HCT116 (cell line): ENCODE measurements around the gene DAO. TPM values are rescaled to one million over a fixed set of nuclear protein-coding genes. Genes with fewer than 3 reads are reported as not detected.

ENCODE experiments used
- ATAC-seq: fragments of 200-7000 bp; cut with Tn5 transposase; 2 replicates; pipeline ENCODE4 v1.9.1; 2020; ENCODE audit warnings: mild to moderate bottlenecking, moderate library complexity
- BruUV-seq: library from RNA; stranded (reverse); fragments of 400-500 nt; replicated peaks from 2 replicates; lab custom pipeline; 2021; lab: Mats Ljungman, UMichigan
- CTCF ChIA-PET: fragments of 300-600 bp; sonication (Branson Sonifier 250); formaldehyde crosslinking; loops from one replicate; lab custom pipeline; 2021; ENCODE audit warnings: antibody characterized with exemption; lab: Charles Lee
- POLR2A ChIA-PET: fragments of 300-600, 350-600 bp; sonication (Branson Sonifier 250); formaldehyde crosslinking; loops from one replicate; lab custom pipeline; 2021; ENCODE audit warnings: antibody characterized with exemption; lab: Charles Lee
- RAD21 ChIA-PET, 2 experiments: fragments of 300-600 bp; sonication (Branson Sonifier 250); formaldehyde crosslinking; loops; one replicate each; lab custom pipeline; 2023; ENCODE audit warnings: low total read pairs in 2 of 2; ENCODE audit not compliant: uncharacterized antibody in 2 of 2, unreplicated experiment in 2 of 2, low non-redundant PET in 1 of 2; lab: Charles Lee
- DNase-seq: peaks from one replicate; pipeline ENCODE4 v3.0.0-alpha.2; 2010; ENCODE audit warnings: low read depth, low spot score
- H2AFZ ChIP-seq: fragments of 200-600 bp; shearing (Covaris generic), sonication (generic); 2 replicates; pipeline ENCODE4 v1.6.1; 2017; ENCODE audit warnings: low read depth, mixed run types, mixed read lengths, antibody characterized with exemption, low read length; ENCODE audit not compliant: poor library complexity, severe bottlenecking
- H3K27ac ChIP-seq: 2 replicates; pipeline ENCODE4 v1.5.1; 2012; ENCODE audit warnings: low read depth, low read length
- H3K27me3 ChIP-seq: fragments of 200-600 bp; sonication (generic); 2 replicates; pipeline ENCODE4 v1.6.1; 2016; ENCODE audit warnings: mixed run types, low read length, mixed read lengths; ENCODE audit not compliant: insufficient read depth
- H3K36me3 ChIP-seq, 2 experiments: fragments of 200-500 bp in 1 of 2; fragments of 200-600 bp in 1 of 2; sonication (Bioruptor generic) in 1 of 2; sonication (generic) in 1 of 2; 2 replicates each; pipeline versions ENCODE4 v1.5.1 to v1.6.1; 2014 to 2016; ENCODE audit warnings: low read length in 2 of 2, inconsistent platforms in 1 of 2, mixed read lengths in 1 of 2, mixed run types in 1 of 2; ENCODE audit not compliant: insufficient read depth in 2 of 2, control insufficient read depth in 1 of 2
- H3K4me1 ChIP-seq, 2 experiments: fragments of 200-600 bp in 1 of 2; sonication (generic) in 1 of 2; 2 replicates each; pipeline versions ENCODE4 v1.5.1 to v1.6.1; 2012 to 2017; ENCODE audit warnings: low read length in 2 of 2, inconsistent platforms in 1 of 2, mild to moderate bottlenecking in 1 of 2, mixed read lengths in 1 of 2, mixed run types in 1 of 2, moderate library complexity in 1 of 2; ENCODE audit not compliant: insufficient read depth in 2 of 2, control insufficient read depth in 1 of 2
- H3K4me2 ChIP-seq: fragments of 200-600 bp; sonication (generic); 2 replicates; pipeline ENCODE4 v1.6.1; 2017; ENCODE audit warnings: mixed run types, low read length, mixed read lengths
- H3K4me3 ChIP-seq, 2 experiments: fragments of 200-600 bp in 1 of 2; sonication (generic) in 1 of 2; replicated peaks in 1 of 2; 2 replicates each; pipeline ENCODE4 v1.5.1; 2011 to 2016; ENCODE audit warnings: low read length in 2 of 2, control low read depth in 1 of 2, low read depth in 1 of 2, mild to moderate bottlenecking in 1 of 2, mixed read lengths in 1 of 2, mixed run types in 1 of 2
- H3K79me2 ChIP-seq: fragments of 200-600 bp; sonication (generic); 2 replicates; pipeline ENCODE4 v1.6.1; 2017; ENCODE audit warnings: mild to moderate bottlenecking, mixed run types, low read length, moderate library complexity, mixed read lengths; ENCODE audit not compliant: insufficient read depth
- H3K9ac ChIP-seq: fragments of 200-600 bp; sonication (generic); 2 replicates; pipeline ENCODE4 v1.6.1; 2016; ENCODE audit warnings: low read length, mixed read lengths
- H3K9me2 ChIP-seq: fragments of 200-600 bp; sonication (generic), shearing (Covaris generic); 2 replicates; pipeline ENCODE4 v1.6.1; 2017; ENCODE audit warnings: mixed run types, mild to moderate bottlenecking, moderate library complexity; ENCODE audit not compliant: insufficient read depth
- H3K9me3 ChIP-seq, 2 experiments: fragments of 200-500 bp in 1 of 2; fragments of 200-600 bp in 1 of 2; sonication (Bioruptor generic) in 1 of 2; sonication (generic) in 1 of 2; 2 replicates each; pipeline ENCODE4 v1.6.1; 2014 to 2017; ENCODE audit warnings: low read length in 2 of 2, mixed read lengths in 2 of 2, inconsistent platforms in 1 of 2, low read depth in 1 of 2, mild to moderate bottlenecking in 1 of 2, mixed run types in 1 of 2, moderate library complexity in 1 of 2; ENCODE audit not compliant: control insufficient read depth in 1 of 2, insufficient read depth in 1 of 2
- H4K20me1 ChIP-seq: fragments of 200-600 bp; sonication (generic), shearing (Covaris generic); 2 replicates; pipeline ENCODE4 v1.6.1; 2017; ENCODE audit warnings: mixed run types, mild to moderate bottlenecking, moderate library complexity; ENCODE audit not compliant: insufficient read depth
- ELF1 ChIP-seq: IDR thresholded peaks from 2 replicates; pipeline ENCODE4 v1.6.1; 2012; ENCODE audit warnings: low read depth, borderline replicate concordance
- POLR2A ChIP-seq: IDR thresholded peaks from 2 replicates; pipeline ENCODE4 v1.7.0; 2011; ENCODE audit warnings: borderline replicate concordance; ENCODE audit not compliant: insufficient read depth, insufficient read length; ENCODE audit errors: extremely low read depth
- POLR2AphosphoS5 ChIP-seq: IDR thresholded peaks from 2 replicates; pipeline ENCODE4 v1.6.1; 2011; ENCODE audit warnings: mild to moderate bottlenecking, low read depth, low read length, moderate library complexity
- RAD21 ChIP-seq: IDR thresholded peaks from 2 replicates; pipeline ENCODE4 v1.6.1; 2012; ENCODE audit warnings: low read depth, mild to moderate bottlenecking
- TCF7L2 ChIP-seq: IDR thresholded peaks from 2 replicates; pipeline ENCODE4 v1.7.0; 2011; ENCODE audit warnings: borderline replicate concordance, inconsistent platforms; ENCODE audit not compliant: insufficient read depth, insufficient read length; ENCODE audit errors: extremely low read depth
- ZFX ChIP-seq: fragments of 450-650 bp; IDR thresholded peaks from 2 replicates; pipeline ENCODE4 v1.6.1; 2017
- ZNF274 ChIP-seq: fragments of 200-500 bp; sonication (Bioruptor generic); IDR thresholded peaks from 2 replicates; pipeline ENCODE4 v1.6.1; 2014; ENCODE audit warnings: mild to moderate bottlenecking, low read depth, low read length, inconsistent platforms
- intact Hi-C: fragments of 100-400 bp; cut with micrococcal nuclease; formaldehyde crosslinking; loops from 2 replicates; pipeline ENCODE4 v1.10.0; 2022
- total RNA-seq: library from RNA; stranded (reverse); gene quantifications from one replicate; pipeline ENCODE4 v1.2.1, GENCODE V29; 2021; ENCODE audit not compliant: unreplicated experiment
- TF ChIP-seq, protein P1 (sequence below): IDR thresholded peaks from 2 replicates; pipeline ENCODE4 v1.6.1; 2012
- TF ChIP-seq, protein P2 (sequence below): IDR thresholded peaks from 2 replicates; pipeline ENCODE4 v1.6.1; 2012
- TF ChIP-seq, protein P3 (sequence below): IDR thresholded peaks from 2 replicates; pipeline ENCODE4 v1.6.1; 2012; ENCODE audit warnings: low read depth
- TF ChIP-seq, protein P4 (sequence below): IDR thresholded peaks from 2 replicates; pipeline ENCODE4 v1.6.1; 2011; ENCODE audit warnings: mild to moderate bottlenecking, low read length, moderate library complexity; ENCODE audit not compliant: insufficient replicate concordance; ENCODE audit errors: extremely low read depth

DAO gene
- total RNA-seq, 1 experiment from 2014 or later: not detected

DNA sequence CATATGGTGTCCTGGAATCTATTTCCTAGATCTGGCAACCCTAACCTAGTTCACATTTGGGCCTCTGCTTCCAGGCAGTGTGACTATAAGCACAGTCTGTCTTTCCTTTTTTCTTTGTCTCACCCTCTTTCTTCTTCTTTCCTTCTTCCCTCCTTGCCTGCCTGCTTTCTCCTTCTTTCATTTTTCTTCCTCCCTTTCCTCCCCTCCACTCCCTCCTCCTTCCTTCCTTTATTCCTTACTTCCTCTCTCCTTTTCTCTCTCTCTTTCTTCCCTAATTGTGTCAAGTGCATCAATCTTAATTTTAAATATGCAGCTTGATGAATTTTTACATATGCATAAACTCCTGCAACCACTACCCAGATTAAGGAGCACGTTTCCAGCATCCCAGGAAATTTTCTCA is 4.6 kb upstream of the DAO start (continued):
- TF ChIP-seq, protein P1, sequence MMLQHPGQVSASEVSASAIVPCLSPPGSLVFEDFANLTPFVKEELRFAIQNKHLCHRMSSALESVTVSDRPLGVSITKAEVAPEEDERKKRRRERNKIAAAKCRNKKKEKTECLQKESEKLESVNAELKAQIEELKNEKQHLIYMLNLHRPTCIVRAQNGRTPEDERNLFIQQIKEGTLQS: no peak

DNA sequence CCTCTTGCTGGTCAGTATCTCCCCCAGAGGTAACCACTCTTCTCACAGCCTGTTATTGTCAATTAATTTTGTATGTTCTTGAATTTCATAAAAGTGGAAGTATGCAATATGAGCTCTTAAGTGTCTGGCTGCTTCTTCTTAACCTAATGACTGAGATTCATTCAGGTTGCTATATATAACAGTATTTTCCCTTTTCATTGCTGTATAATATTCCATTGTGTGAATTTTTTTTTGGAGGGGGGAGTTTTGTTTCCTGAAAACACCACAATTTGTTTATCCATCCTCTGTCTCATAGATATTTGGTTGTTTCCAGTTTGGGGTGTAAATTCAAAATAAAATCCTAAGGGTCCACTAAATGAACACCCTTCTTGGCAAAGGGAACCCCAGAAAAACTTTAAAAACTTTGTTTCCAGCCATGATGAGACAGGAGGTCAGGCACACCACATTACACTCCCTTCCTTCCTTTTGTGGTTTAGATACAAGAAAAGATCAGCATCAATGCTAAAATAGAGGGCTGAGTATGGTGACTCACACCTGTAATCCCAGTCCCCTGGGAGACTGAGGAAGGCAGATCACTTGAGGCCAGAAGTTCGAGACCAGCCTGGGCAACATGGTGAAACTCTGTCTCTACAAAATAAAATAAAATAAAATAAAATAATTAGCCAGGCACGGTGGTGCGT is 4.1 kb upstream of the DAO start:
- Histone ChIP-seq H3K27me3 (no peaks in the 10 kb centered on the region), H3K9me3 (no peaks in the 10 kb centered on the region), H4K20me1 (no peaks in the 10 kb centered on the region), H3K4me3 (no peak overlapping the region), H2AFZ (no peak overlapping the region), H3K79me2 (no peaks in the 10 kb centered on the region), H3K4me1 (no peaks in the 10 kb centered on the region), H3K9ac (no peak overlapping the region), H3K27ac (no peak overlapping the region), H3K36me3 (no peaks in the 10 kb centered on the region), H3K4me2 (no peak overlapping the region), H3K9me2 (no peaks in the 10 kb centered on the region)
- ChIA-PET CTCF (no interaction called here), POLR2A (no interaction called here), RAD21 (no interaction called here)
- TF ChIP-seq RAD21: no peak
- TF ChIP-seq POLR2AphosphoS5: no peak
- TF ChIP-seq, protein P2, sequence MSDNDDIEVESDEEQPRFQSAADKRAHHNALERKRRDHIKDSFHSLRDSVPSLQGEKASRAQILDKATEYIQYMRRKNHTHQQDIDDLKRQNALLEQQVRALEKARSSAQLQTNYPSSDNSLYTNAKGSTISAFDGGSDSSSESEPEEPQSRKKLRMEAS: no peak
- TF ChIP-seq ELF1: no peak
- TF ChIP-seq POLR2A: no peak
- TF ChIP-seq, protein P3, sequence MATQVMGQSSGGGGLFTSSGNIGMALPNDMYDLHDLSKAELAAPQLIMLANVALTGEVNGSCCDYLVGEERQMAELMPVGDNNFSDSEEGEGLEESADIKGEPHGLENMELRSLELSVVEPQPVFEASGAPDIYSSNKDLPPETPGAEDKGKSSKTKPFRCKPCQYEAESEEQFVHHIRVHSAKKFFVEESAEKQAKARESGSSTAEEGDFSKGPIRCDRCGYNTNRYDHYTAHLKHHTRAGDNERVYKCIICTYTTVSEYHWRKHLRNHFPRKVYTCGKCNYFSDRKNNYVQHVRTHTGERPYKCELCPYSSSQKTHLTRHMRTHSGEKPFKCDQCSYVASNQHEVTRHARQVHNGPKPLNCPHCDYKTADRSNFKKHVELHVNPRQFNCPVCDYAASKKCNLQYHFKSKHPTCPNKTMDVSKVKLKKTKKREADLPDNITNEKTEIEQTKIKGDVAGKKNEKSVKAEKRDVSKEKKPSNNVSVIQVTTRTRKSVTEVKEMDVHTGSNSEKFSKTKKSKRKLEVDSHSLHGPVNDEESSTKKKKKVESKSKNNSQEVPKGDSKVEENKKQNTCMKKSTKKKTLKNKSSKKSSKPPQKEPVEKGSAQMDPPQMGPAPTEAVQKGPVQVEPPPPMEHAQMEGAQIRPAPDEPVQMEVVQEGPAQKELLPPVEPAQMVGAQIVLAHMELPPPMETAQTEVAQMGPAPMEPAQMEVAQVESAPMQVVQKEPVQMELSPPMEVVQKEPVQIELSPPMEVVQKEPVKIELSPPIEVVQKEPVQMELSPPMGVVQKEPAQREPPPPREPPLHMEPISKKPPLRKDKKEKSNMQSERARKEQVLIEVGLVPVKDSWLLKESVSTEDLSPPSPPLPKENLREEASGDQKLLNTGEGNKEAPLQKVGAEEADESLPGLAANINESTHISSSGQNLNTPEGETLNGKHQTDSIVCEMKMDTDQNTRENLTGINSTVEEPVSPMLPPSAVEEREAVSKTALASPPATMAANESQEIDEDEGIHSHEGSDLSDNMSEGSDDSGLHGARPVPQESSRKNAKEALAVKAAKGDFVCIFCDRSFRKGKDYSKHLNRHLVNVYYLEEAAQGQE: no peak
- TF ChIP-seq, protein P4, sequence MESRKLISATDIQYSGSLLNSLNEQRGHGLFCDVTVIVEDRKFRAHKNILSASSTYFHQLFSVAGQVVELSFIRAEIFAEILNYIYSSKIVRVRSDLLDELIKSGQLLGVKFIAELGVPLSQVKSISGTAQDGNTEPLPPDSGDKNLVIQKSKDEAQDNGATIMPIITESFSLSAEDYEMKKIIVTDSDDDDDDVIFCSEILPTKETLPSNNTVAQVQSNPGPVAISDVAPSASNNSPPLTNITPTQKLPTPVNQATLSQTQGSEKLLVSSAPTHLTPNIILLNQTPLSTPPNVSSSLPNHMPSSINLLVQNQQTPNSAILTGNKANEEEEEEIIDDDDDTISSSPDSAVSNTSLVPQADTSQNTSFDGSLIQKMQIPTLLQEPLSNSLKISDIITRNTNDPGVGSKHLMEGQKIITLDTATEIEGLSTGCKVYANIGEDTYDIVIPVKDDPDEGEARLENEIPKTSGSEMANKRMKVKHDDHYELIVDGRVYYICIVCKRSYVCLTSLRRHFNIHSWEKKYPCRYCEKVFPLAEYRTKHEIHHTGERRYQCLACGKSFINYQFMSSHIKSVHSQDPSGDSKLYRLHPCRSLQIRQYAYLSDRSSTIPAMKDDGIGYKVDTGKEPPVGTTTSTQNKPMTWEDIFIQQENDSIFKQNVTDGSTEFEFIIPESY: no peak
- TF ChIP-seq ZNF274: no peak
- TF ChIP-seq ZFX: no peak
- no peak for TF ChIP-seq TCF7L2
- TF ChIP-seq, protein P1: no peak
- ATAC-seq (no peak), DNase-seq (no peak)
- intact Hi-C loops: no loop called here
- BruUV-seq: no TSS peak
